Activated CD8-positive, alpha-beta T cell treated with anti-CD3 and anti-CD28 coated beads, Interleukin-2, amount 10 ng/mL, durations not matched to agents 7 days and 5 days (primary cell): ENCODE measurements around the gene SLC9C2. TPM values are rescaled to one million over a fixed set of nuclear protein-coding genes. Genes with fewer than 3 reads are reported as not detected.
"Not testable (repeated sequence)": the region's sequence is repeated elsewhere in the genome, so short reads cannot be mapped to it uniquely, and the experiment has no call there.

Experiments used
- ATAC-seq: fragments of 150-1000 bp; cut with Tn5 transposase; one replicate; pipeline ENCODE4 v1.10.0; 2021; ENCODE audit warnings: moderate library complexity
- CTCF ChIA-PET: fragments of 350-600 bp; sonication (Branson Sonifier 250); formaldehyde crosslinking; loops from one replicate; lab custom pipeline; 2021; ENCODE audit warnings: antibody characterized with exemption; lab: Charles Lee
- POLR2A ChIA-PET: fragments of 350-600 bp; sonication (Branson Sonifier 250); formaldehyde crosslinking; loops from one replicate; lab custom pipeline; 2021; ENCODE audit warnings: antibody characterized with exemption; lab: Charles Lee
- DNase-seq: peaks from one replicate; pipeline ENCODE4 v3.0.0-alpha.2; 2020
- H3K27ac Mint-ChIP-seq: one replicate; pipeline ENCODE4 v1.8.0; 2021; ENCODE audit warnings: mild to moderate bottlenecking, mixed read lengths
- H3K27me3 Mint-ChIP-seq: one replicate; pipeline ENCODE4 v1.8.0; 2021; ENCODE audit warnings: low read depth, mixed read lengths
- H3K36me3 Mint-ChIP-seq: one replicate; pipeline ENCODE4 v1.8.0; 2021; ENCODE audit warnings: low read depth, mixed read lengths
- H3K4me1 Mint-ChIP-seq: one replicate; pipeline ENCODE4 v1.8.0; 2021; ENCODE audit warnings: low read depth, mixed read lengths
- H3K4me3 Mint-ChIP-seq: one replicate; pipeline ENCODE4 v1.8.0; 2021; ENCODE audit warnings: mild to moderate bottlenecking, mixed read lengths
- H3K9me3 Mint-ChIP-seq: one replicate; pipeline ENCODE4 v1.8.0; 2022; ENCODE audit warnings: mixed read lengths; ENCODE audit not compliant: insufficient read depth
- total RNA-seq, 2 experiments: library from RNA; stranded (reverse); gene quantifications; one replicate each; pipeline ENCODE4 v1.2.3, GENCODE V29; 2021

The SLC9C2 gene
- total RNA-seq = not detected

GRCh38 chr1:173603056-173603591 lies at the start of gene SLC9C2:
Gene SLC9C2, minus strand, starts transcription at chr1:173603072. Its CDS starts 1,296 bp downstream, at chr1:173601776.
- Mint-ChIP-seq H3K36me3 (no peaks in the 10 kb centered on the region), H3K4me3 (no peak within 1 kb of the TSS), H3K27ac (no peak within 1 kb of the TSS), H3K9me3 (no peaks in the 10 kb centered on the region), H3K4me1 (no peaks in the 10 kb centered on the region), H3K27me3 (peaks cover 3% of the 10 kb centered on the region)
- ChIA-PET POLR2A (no interaction called here), CTCF (no interaction called here)
- DNase-seq = no peak
- ATAC-seq = no peak

GRCh38 chr1:173648880-173649605 lies 46.2 kb upstream of the SLC9C2 start:
- Mint-ChIP-seq H3K27ac (no peak overlapping the region), H3K4me3 (no peak overlapping the region)
- CTCF ChIA-PET = no interaction called here

DNA sequence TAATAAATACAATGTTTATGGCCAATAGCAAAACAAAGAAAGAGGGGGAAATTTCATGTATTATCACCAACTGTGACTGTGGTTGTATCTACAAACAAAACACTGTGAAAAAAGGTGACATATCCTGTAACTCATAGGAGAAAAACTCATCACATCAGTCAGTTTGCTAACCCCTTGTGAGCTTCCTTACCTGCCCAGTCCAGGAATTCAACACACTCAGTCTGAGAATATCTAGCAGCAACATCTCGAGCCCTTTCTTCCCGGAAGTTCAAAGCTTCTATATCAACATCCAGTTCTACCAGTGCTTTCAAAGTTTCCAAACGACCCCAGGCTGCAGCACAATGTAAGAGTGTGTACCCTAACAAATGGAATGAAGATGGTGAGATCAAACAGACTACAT lies 43.8 kb upstream of the SLC9C2 start:
- Mint-ChIP-seq H3K36me3 (peaks cover 2% of the 10 kb centered on the region), H3K27ac (no peak overlapping the region), H3K4me1 (no peaks in the 10 kb centered on the region), H3K4me3 (no peak overlapping the region), H3K9me3 (no peaks in the 10 kb centered on the region), H3K27me3 (peaks cover 1% of the 10 kb centered on the region)
- POLR2A ChIA-PET = no interaction called here
- ATAC-seq (no peak), DNase-seq (no peak)
- CTCF ChIA-PET = no interaction called here

More at GRCh38 chr1:173648880-173649605, 46.2 kb upstream of the SLC9C2 start:
- no peaks in the 10 kb centered on the region for H3K36me3 Mint-ChIP-seq
- no peak for DNase-seq
- H3K27me3 Mint-ChIP-seq = peaks cover 10% of the 10 kb centered on the region
- no peak for ATAC-seq
- no peaks in the 10 kb centered on the region for H3K4me1 Mint-ChIP-seq
- POLR2A ChIA-PET = interaction anchor here (0.6 kb wide), 1 partner anchor 10 kb away, joined by 3 read pairs; no protein-coding TSS in a partner anchor
- H3K9me3 Mint-ChIP-seq = no peaks in the 10 kb centered on the region

DNA sequence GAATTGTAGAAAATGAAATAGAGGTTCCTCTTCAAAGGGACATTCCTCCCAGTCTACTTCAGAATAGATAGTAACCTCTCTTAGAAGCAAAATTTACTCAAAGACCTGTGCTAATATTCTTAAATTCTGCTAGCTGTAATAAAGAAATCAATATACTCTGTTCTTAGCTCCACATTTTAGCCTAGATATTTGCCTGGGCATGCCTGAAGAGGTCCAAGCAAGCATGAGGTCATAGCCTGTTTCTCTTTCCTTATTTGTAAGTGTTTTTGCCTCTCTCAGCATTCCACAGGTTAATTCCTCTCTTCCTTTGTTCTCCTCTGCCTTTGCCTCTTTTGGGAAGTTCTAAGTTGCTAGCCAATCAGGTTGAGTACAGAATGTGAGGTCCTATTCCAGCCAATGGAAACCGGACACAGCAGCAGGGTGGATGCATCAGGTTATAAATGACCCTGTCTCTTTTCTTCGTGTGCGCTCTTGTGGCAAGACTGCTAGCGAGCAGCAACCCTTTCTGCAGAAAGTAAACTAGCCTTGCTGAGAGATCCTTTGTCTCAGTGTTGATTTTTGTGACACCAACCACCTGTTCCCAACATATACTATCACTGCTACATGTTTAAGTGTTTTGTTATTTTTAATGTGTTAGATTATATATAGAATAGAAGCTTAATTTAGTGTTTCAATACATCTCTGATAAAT lies 39.7 kb upstream of the SLC9C2 start:
- H3K27me3 Mint-ChIP-seq, DNase-seq, POLR2A ChIA-PET, H3K9me3 Mint-ChIP-seq, H3K27ac Mint-ChIP-seq, H3K4me3 Mint-ChIP-seq, CTCF ChIA-PET, ATAC-seq, H3K36me3 Mint-ChIP-seq, H3K4me1 Mint-ChIP-seq: not testable (repeated sequence)

DNA sequence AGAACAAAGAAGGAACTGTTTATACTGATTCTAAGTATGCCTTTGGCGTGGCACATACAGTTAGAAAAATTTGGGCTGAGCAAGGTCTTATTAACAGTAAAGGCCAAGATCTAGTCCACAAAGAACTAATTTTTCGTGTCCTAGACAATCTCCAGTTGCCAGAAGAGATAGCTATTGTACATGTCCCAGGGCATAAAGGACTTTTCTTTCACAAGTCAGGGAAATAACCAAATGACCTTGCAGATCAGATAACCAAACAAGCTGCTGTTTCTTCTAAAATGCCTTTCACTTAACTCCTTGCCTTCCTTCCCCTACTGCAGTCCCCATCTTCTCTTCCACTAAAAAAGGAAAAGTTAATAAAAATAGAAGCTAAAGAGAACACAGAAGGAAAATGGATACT lies 36.2 kb upstream of the SLC9C2 start:
- ATAC-seq (no peak), DNase-seq (no peak)
- POLR2A ChIA-PET = no interaction called here
- Mint-ChIP-seq H3K9me3 (peaks cover 6% of the 10 kb centered on the region), H3K27me3 (no peaks in the 10 kb centered on the region), H3K27ac (no peak overlapping the region), H3K36me3 (peaks cover 2% of the 10 kb centered on the region), H3K4me1 (no peaks in the 10 kb centered on the region), H3K4me3 (no peak overlapping the region)
- CTCF ChIA-PET = interaction anchor here (1.0 kb wide), 1 partner anchor 219 kb away, joined by 3 read pairs; no protein-coding TSS in a partner anchor

- DNase-seq (no peak), ATAC-seq (no peak)
- Mint-ChIP-seq H3K4me1 (no peaks in the 10 kb centered on the region), H3K4me3 (no peak overlapping the region), H3K27me3 (no peaks in the 10 kb centered on the region), H3K36me3 (peaks cover 2% of the 10 kb centered on the region), H3K9me3 (peaks cover 6% of the 10 kb centered on the region), H3K27ac (no peak overlapping the region)
- CTCF ChIA-PET = no interaction called here
- POLR2A ChIA-PET = no interaction called here
Observed at GRCh38 chr1:173638043-173639021, 35.5 kb upstream of the SLC9C2 start.

- DNase-seq, H3K27me3 Mint-ChIP-seq, H3K4me3 Mint-ChIP-seq, H3K27ac Mint-ChIP-seq, POLR2A ChIA-PET, H3K36me3 Mint-ChIP-seq, CTCF ChIA-PET, H3K4me1 Mint-ChIP-seq, ATAC-seq: not testable (repeated sequence)
- H3K9me3 Mint-ChIP-seq = peaks cover 10% of the 10 kb centered on the region
Observed at GRCh38 chr1:173637236-173638042, 34.6 kb upstream of the SLC9C2 start.

DNA sequence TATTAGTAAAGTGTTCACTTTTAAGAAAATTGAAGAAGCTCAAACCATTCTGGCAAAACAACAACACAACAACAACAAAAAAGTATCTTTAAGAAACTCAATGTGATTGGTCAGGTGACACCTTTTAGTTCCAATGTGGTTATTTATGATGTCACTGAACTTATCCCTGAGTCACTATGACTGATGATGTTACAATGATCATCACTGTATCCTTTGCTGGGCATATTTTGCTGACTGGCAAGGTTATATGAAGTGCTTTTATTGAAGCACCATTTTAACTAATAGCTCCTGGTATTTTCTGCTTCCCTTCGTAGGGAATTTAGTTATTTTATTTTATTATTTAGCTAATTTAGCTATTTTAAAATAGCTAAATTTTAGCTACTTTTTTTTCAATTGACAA lies 32.2 kb upstream of the SLC9C2 start, which contains the start of gene TEX50:
TEX50 (plus strand) TSS at position 223 of the 400 bp plus-strand sequence. CDS start 184 bp downstream, outside the sequence.
- POLR2A ChIA-PET = no interaction called here
- Mint-ChIP-seq H3K27ac (no peak within 1 kb of the TSS), H3K4me1 (no peaks in the 10 kb centered on the region), H3K4me3 (no peak within 1 kb of the TSS), H3K27me3 (peaks cover 3% of the 10 kb centered on the region), H3K9me3 (peaks cover 10% of the 10 kb centered on the region), H3K36me3 (no peaks in the 10 kb centered on the region)
- CTCF ChIA-PET = interaction anchor here (1.2 kb wide), 1 partner anchor 204 kb away, joined by 3 read pairs; no protein-coding TSS in a partner anchor
- ATAC-seq (no peak), DNase-seq (no peak)

DNA sequence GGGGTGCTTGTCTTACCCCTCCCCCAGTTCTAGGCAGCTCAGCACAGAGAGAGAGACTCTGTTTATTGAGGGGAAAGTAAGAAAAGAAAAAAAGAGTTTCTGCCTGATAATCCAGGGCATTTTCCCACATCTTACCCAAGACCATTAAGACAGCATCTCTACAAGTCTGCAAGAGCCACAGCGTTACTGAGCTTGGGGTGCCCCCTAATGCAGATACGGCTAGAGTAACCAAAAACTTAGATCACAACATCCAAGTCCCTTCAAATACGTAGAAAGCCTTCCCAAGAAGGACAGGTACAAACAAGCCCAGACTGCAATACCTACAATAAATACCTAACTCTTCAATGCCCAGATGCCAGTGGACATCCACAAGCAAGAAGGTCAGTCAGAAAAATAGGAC lies 26.0 kb upstream of the SLC9C2 start:
- Mint-ChIP-seq H3K4me1 (no peaks in the 10 kb centered on the region), H3K27me3 (peaks cover 3% of the 10 kb centered on the region), H3K36me3 (no peaks in the 10 kb centered on the region), H3K9me3 (peaks cover 5% of the 10 kb centered on the region), H3K27ac (no peak overlapping the region), H3K4me3 (no peak overlapping the region)
- DNase-seq (peak; percentile 23), ATAC-seq (no peak)
- POLR2A ChIA-PET = no interaction called here
- CTCF ChIA-PET = no interaction called here

- CTCF ChIA-PET = interaction anchor here (1.4 kb wide), 1 partner anchor 198 kb away, joined by 3 read pairs; no protein-coding TSS in a partner anchor
- no peaks in the 10 kb centered on the region for H3K36me3 Mint-ChIP-seq
- no peak overlapping the region for H3K4me3 Mint-ChIP-seq
- DNase-seq (no peak), ATAC-seq (no peak)
- H3K9me3 Mint-ChIP-seq = no peaks in the 10 kb centered on the region
- H3K4me1 Mint-ChIP-seq = no peaks in the 10 kb centered on the region
- peaks cover under 1% of the 10 kb centered on the region for H3K27me3 Mint-ChIP-seq
- no peak overlapping the region for H3K27ac Mint-ChIP-seq
- POLR2A ChIA-PET = no interaction called here
Observed at GRCh38 chr1:173627269-173627668, 24.4 kb upstream of the SLC9C2 start.
